Sigmoid colon (tissue), 4 donors: Measurements from ENCODE around the gene RNF151.

Source experiments
- CTCF ChIP-seq, 4 experiments: fragments of 450-650 bp in 3 of 4; fragments of 200-600 bp in 1 of 4; IDR thresholded peaks; one replicate each; pipeline ENCODE4 v1.5.1; 2016 to 2019; ENCODE audit warnings: antibody characterized with exemption in 4 of 4, mild to moderate bottlenecking in 3 of 4, moderate library complexity in 2 of 4
- EP300 ChIP-seq, 4 donors: sonication (generic); formaldehyde crosslinking; IDR thresholded peaks; one replicate each; pipeline ENCODE4 v1.6.1; 2017; ENCODE audit warnings: antibody characterized with exemption in 4 of 4
- POLR2AphosphoS5 ChIP-seq, 4 donors: sonication (generic); formaldehyde crosslinking; IDR thresholded peaks; one replicate each; pipeline ENCODE4 v1.6.1; 2017; ENCODE audit warnings: antibody characterized with exemption in 4 of 4

GRCh38 chr16:2013527-2013926 lies 46.9 kb downstream of the RNF151 start:
- TF ChIP-seq CTCF (IDR thresholded peaks at IDR 0.05) = no peak
- TF ChIP-seq EP300 (IDR thresholded peaks at IDR 0.05) = no peak
- TF ChIP-seq POLR2AphosphoS5 (IDR thresholded peaks at IDR 0.05) = no peak
